OCI-LY7 (cell line): Measurements from ENCODE around the gene GAMT. TPM values are rescaled to one million over a fixed set of nuclear protein-coding genes. Genes with fewer than 3 reads are reported as not detected.
"Not testable (repeated sequence)": the region's sequence is repeated elsewhere in the genome, so short reads cannot be mapped to it uniquely, and the experiment has no call there.

Experiments used
- BruUV-seq: library from RNA; stranded (reverse); fragments of 400-500 nt; replicated peaks from 2 replicates; lab custom pipeline; 2021; lab: Mats Ljungman, UMichigan
- CTCF ChIA-PET: fragments of 300-600 bp; sonication (Branson Sonifier 250); formaldehyde crosslinking; loops from one replicate; lab custom pipeline; 2022; ENCODE audit warnings: antibody characterized with exemption; ENCODE audit not compliant: unreplicated experiment; lab: Charles Lee
- POLR2A ChIA-PET: fragments of 300-600 bp; sonication (Branson Sonifier 250); formaldehyde crosslinking; loops from one replicate; lab custom pipeline; 2022; ENCODE audit warnings: antibody characterized with exemption; lab: Charles Lee
- DNase-seq: peaks from one replicate; pipeline ENCODE4 v3.0.0-alpha.2; 2015; ENCODE audit warnings: low spot score
- H2AFZ ChIP-seq: fragments of 200-600 bp; sonication (generic), shearing (Covaris generic); 2 replicates; pipeline ENCODE4 v1.6.1; 2014; ENCODE audit warnings: mild to moderate bottlenecking, antibody characterized with exemption, low read length, moderate library complexity
- H3K27ac ChIP-seq: fragments of 200-600 bp; sonication (generic); 2 replicates; pipeline ENCODE4 v1.5.1; 2014; ENCODE audit warnings: mixed run types, low read depth, mild to moderate bottlenecking, moderate library complexity, low read length, inconsistent platforms; ENCODE audit not compliant: poor library complexity, severe bottlenecking
- H3K36me3 ChIP-seq: fragments of 200-600 bp; sonication (generic); 2 replicates; pipeline ENCODE4 v1.6.1; 2014; ENCODE audit warnings: mild to moderate bottlenecking, antibody characterized with exemption, low read length, moderate library complexity, mixed read lengths; ENCODE audit not compliant: insufficient read depth
- H3K4me1 ChIP-seq: fragments of 200-600 bp; sonication (generic); 2 replicates; pipeline ENCODE4 v1.5.1; 2014; ENCODE audit warnings: mild to moderate bottlenecking, low read length; ENCODE audit not compliant: insufficient read depth, poor library complexity, severe bottlenecking
- H3K4me2 ChIP-seq: fragments of 200-600 bp; sonication (generic); 2 replicates; pipeline ENCODE4 v1.6.1; 2014; ENCODE audit warnings: mild to moderate bottlenecking, low read length
- H3K4me3 ChIP-seq: fragments of 200-600 bp; sonication (generic); 2 replicates; pipeline ENCODE4 v1.5.1; 2014; ENCODE audit warnings: mild to moderate bottlenecking, low read depth, low read length; ENCODE audit not compliant: poor library complexity, severe bottlenecking
- H3K79me2 ChIP-seq: fragments of 200-600 bp; sonication (generic); 2 replicates; pipeline ENCODE4 v1.6.1; 2016; ENCODE audit warnings: low read depth, mild to moderate bottlenecking, low read length, moderate library complexity, mixed read lengths; ENCODE audit not compliant: insufficient read depth
- H3K9me2 ChIP-seq: fragments of 200-600 bp; sonication (generic); 2 replicates; pipeline ENCODE4 v1.6.1; 2016; ENCODE audit warnings: mild to moderate bottlenecking, low read length, mixed read lengths; ENCODE audit not compliant: insufficient read depth
- H3K9me3 ChIP-seq: fragments of 200-600 bp; sonication (generic); 2 replicates; pipeline ENCODE4 v1.6.1; 2014; ENCODE audit warnings: mild to moderate bottlenecking, mixed run types, low read length, mixed read lengths
- H4K20me1 ChIP-seq: fragments of 200-600 bp; sonication (generic); 2 replicates; pipeline ENCODE4 v1.6.1; 2014; ENCODE audit warnings: mild to moderate bottlenecking, antibody characterized with exemption, low read length, moderate library complexity, mixed read lengths; ENCODE audit not compliant: insufficient read depth
- CTCF ChIP-seq: fragments of 200-600 bp; sonication (generic); conservative IDR thresholded peaks from 2 replicates; pipeline ENCODE4 v1.5.1; 2014; ENCODE audit warnings: mild to moderate bottlenecking, antibody characterized with exemption, low read length, moderate library complexity, mixed read lengths
- EZH2phosphoT487 ChIP-seq: fragments of 200-600 bp; sonication (generic); IDR thresholded peaks from 2 replicates; pipeline ENCODE4 v1.6.1; 2018; ENCODE audit warnings: low read depth, borderline replicate concordance, mild to moderate bottlenecking, mixed run types, antibody characterized with exemption, low read length, moderate library complexity, mixed read lengths
- intact Hi-C: fragments of 100-400 bp; cut with micrococcal nuclease; formaldehyde crosslinking; loops from one replicate; pipeline ENCODE4 v1.10.0; 2022; ENCODE audit not compliant: unreplicated experiment
- total RNA-seq, 2 experiments: library from RNA; depleted of rRNA in 1 of 2; stranded (reverse); fragments of >200 nt in 1 of 2; shearing (Covaris generic) in 1 of 2; gene quantifications; 2 replicates each; pipeline ENCODE4 v1.2.3, GENCODE V29; 2014 to 2022

GAMT gene
- total RNA-seq, 2 experiments from 2014 or later = 14.4 to 27.5 TPM

GRCh38 chr19:1421218-1421957 is 20.0 kb upstream of the GAMT start:
- BruUV-seq = no TSS peak
- peaks cover 9% of the 10 kb centered on the region; the same call in 1 of the 2 replicates for H4K20me1 ChIP-seq
- H3K4me2 ChIP-seq = no peak overlapping the region
- intact Hi-C loops = no loop called here
- H2AFZ ChIP-seq = no peak overlapping the region
- H3K79me2 ChIP-seq = peaks cover 20% of the 10 kb centered on the region
- no peak overlapping the region for H3K27ac ChIP-seq
- DNase-seq = no peak
- POLR2A ChIA-PET = no interaction called here
- peaks cover 94% of the 10 kb centered on the region for H3K36me3 ChIP-seq
- CTCF ChIA-PET = no interaction called here
- no peak overlapping the region for H3K4me3 ChIP-seq
- no peaks in the 10 kb centered on the region for H3K9me2 ChIP-seq
- no peaks in the 10 kb centered on the region for H3K4me1 ChIP-seq
- TF ChIP-seq CTCF (no peak), EZH2phosphoT487 (no peak)
- no peaks in the 10 kb centered on the region for H3K9me3 ChIP-seq

GRCh38 chr19:1420590-1420989 is 19.2 kb upstream of the GAMT start:
- peaks cover 12% of the 10 kb centered on the region; the same call in 1 of the 2 replicates for H4K20me1 ChIP-seq

GRCh38 chr19:1420085-1420484 is 18.7 kb upstream of the GAMT start:
- H3K36me3 ChIP-seq = peaks cover 94% of the 10 kb centered on the region
- H3K9me2 ChIP-seq, BruUV-seq, CTCF ChIA-PET, POLR2A ChIA-PET, H3K4me3 ChIP-seq, H3K27ac ChIP-seq, H3K9me3 ChIP-seq, H3K4me2 ChIP-seq, H3K4me1 ChIP-seq, H2AFZ ChIP-seq, DNase-seq, intact Hi-C loops: not testable (repeated sequence)
- peaks cover 33% of the 10 kb centered on the region for H3K79me2 ChIP-seq
- peaks cover 13% of the 10 kb centered on the region; the same call in 1 of the 2 replicates for H4K20me1 ChIP-seq

More at GRCh38 chr19:1420590-1420989, 19.2 kb upstream of the GAMT start:
- no peak for DNase-seq
- CTCF ChIA-PET = no interaction called here
- Histone ChIP-seq H3K9me3 (no peaks in the 10 kb centered on the region), H3K9me2 (no peaks in the 10 kb centered on the region), H3K36me3 (peaks cover 94% of the 10 kb centered on the region), H3K27ac (no peak overlapping the region), H2AFZ (no peak overlapping the region), H3K4me3 (no peak overlapping the region), H3K4me2 (no peak overlapping the region), H3K4me1 (no peaks in the 10 kb centered on the region), H3K79me2 (peaks cover 27% of the 10 kb centered on the region)
- POLR2A ChIA-PET = no interaction called here
- no TSS peak for BruUV-seq
- TF ChIP-seq EZH2phosphoT487 (no peak), CTCF (no peak)
- intact Hi-C loops = no loop called here
